GM23338 (cell line): ENCODE results near the gene GPC6. TPM values are rescaled to one million over a fixed set of nuclear protein-coding genes. Genes with fewer than 3 reads are reported as not detected.

Source experiments
- ATAC-seq: fragments of 200-7000 bp; cut with Tn5 transposase; 3 replicates; pipeline ENCODE4 v1.9.1; 2020
- DNase-seq: peaks from one replicate; pipeline ENCODE4 v3.0.0-alpha.2; 2015; ENCODE audit warnings: low spot score
- H2AFZ ChIP-seq: fragments of 200-600 bp; sonication (generic); 2 replicates; pipeline ENCODE4 v1.8.0; 2016; ENCODE audit warnings: antibody characterized with exemption, mild to moderate bottlenecking, moderate library complexity
- H3F3A ChIP-seq: fragments of 200-600 bp; sonication (generic); replicated peaks from 2 replicates; pipeline ENCODE4 v1.8.0; 2017; ENCODE audit warnings: antibody characterized with exemption, mixed run types, low read depth
- H3K27ac ChIP-seq: fragments of 200-600 bp; sonication (generic); 2 replicates; pipeline ENCODE4 v1.6.1; 2016; ENCODE audit warnings: low read depth
- H3K27me3 ChIP-seq: fragments of 200-600 bp; sonication (generic); 2 replicates; pipeline ENCODE4 v1.8.0; 2016; ENCODE audit warnings: mild to moderate bottlenecking, mixed run types, moderate library complexity; ENCODE audit not compliant: insufficient read depth
- H3K36me3 ChIP-seq: fragments of 200-600 bp; sonication (generic); 2 replicates; pipeline ENCODE4 v1.8.0; 2016; ENCODE audit warnings: mild to moderate bottlenecking; ENCODE audit not compliant: insufficient read depth
- H3K4me1 ChIP-seq: fragments of 200-600 bp; sonication (generic); 2 replicates; pipeline ENCODE4 v1.8.0; 2016; ENCODE audit warnings: mild to moderate bottlenecking, moderate library complexity; ENCODE audit not compliant: insufficient read depth
- H3K4me2 ChIP-seq: fragments of 200-600 bp; sonication (generic); 2 replicates; pipeline ENCODE4 v1.7.1; 2017; ENCODE audit warnings: mixed run types
- H3K4me3 ChIP-seq: fragments of 200-600 bp; sonication (generic); 2 replicates; pipeline ENCODE4 v1.6.1; 2016; ENCODE audit warnings: mixed run types
- H3K79me2 ChIP-seq: fragments of 200-600 bp; sonication (generic); replicated peaks from 2 replicates; pipeline ENCODE4 v1.8.0; 2017; ENCODE audit warnings: mild to moderate bottlenecking; ENCODE audit not compliant: insufficient read depth
- H3K9me2 ChIP-seq: fragments of 200-600 bp; sonication (generic); 2 replicates; pipeline ENCODE4 v1.8.0; 2017; ENCODE audit not compliant: insufficient read depth
- H4K20me1 ChIP-seq: fragments of 200-600 bp; sonication (generic); replicated peaks from 2 replicates; pipeline ENCODE4 v1.8.0; 2017; ENCODE audit warnings: mild to moderate bottlenecking; ENCODE audit not compliant: insufficient read depth
- H3K27ac Mint-ChIP-seq: 2 replicates; pipeline ENCODE4 v1.8.0; 2020; ENCODE audit warnings: inconsistent platforms, mild to moderate bottlenecking, moderate library complexity, mixed read lengths
- H3K27me3 Mint-ChIP-seq: 3 replicates; pipeline ENCODE4 v1.8.0; 2022; ENCODE audit warnings: low read depth, mild to moderate bottlenecking, moderate library complexity, mixed read lengths, inconsistent platforms; ENCODE audit not compliant: insufficient read depth, poor library complexity
- H3K36me3 Mint-ChIP-seq: 3 replicates; pipeline ENCODE4 v1.8.0; 2021; ENCODE audit warnings: low read depth, mild to moderate bottlenecking, inconsistent platforms, moderate library complexity, mixed read lengths
- H3K4me1 Mint-ChIP-seq: 3 replicates; pipeline ENCODE4 v1.8.0; 2020; ENCODE audit warnings: mild to moderate bottlenecking, inconsistent platforms, mixed read lengths
- H3K4me3 Mint-ChIP-seq: 3 replicates; pipeline ENCODE4 v1.8.0; 2021; ENCODE audit warnings: moderate library complexity, mild to moderate bottlenecking, inconsistent platforms, mixed read lengths
- H3K9me3 Mint-ChIP-seq: 3 replicates; pipeline ENCODE4 v1.8.0; 2020; ENCODE audit warnings: moderate library complexity, mild to moderate bottlenecking, inconsistent platforms, mixed read lengths
- CREB1 ChIP-seq: fragments of 250-450 bp; sonication (Bioruptor Pico); IDR thresholded peaks from 2 replicates; pipeline ENCODE4 v1.5.0; 2020; ENCODE audit warnings: low read depth, mild to moderate bottlenecking, moderate library complexity
- CTCF ChIP-seq, 2 experiments: fragments of 200-600 bp in 1 of 2; sonication (generic) in 1 of 2; conservative IDR thresholded peaks; 2 replicates each; pipeline versions ENCODE4 v1.5.1 to v1.6.1; 2016 to 2017; ENCODE audit warnings: antibody characterized with exemption in 2 of 2, low read depth in 2 of 2, mild to moderate bottlenecking in 2 of 2, moderate library complexity in 1 of 2
- ETS1 ChIP-seq: IDR thresholded peaks from 2 replicates; pipeline ENCODE4 v1.6.1; 2016; ENCODE audit warnings: antibody characterized with exemption
- EZH2 ChIP-seq: fragments of 200-600 bp; sonication (generic); IDR thresholded peaks from one replicate; pipeline ENCODE4 v1.8.0; 2017; ENCODE audit warnings: antibody characterized with exemption, mild to moderate bottlenecking, low read depth; ENCODE audit not compliant: unreplicated experiment
- EZH2phosphoT487 ChIP-seq: fragments of 200-600 bp; sonication (generic); IDR thresholded peaks from one replicate; pipeline ENCODE4 v1.8.1; 2018; ENCODE audit warnings: antibody characterized with exemption; ENCODE audit not compliant: unreplicated experiment
- JUNB ChIP-seq: IDR thresholded peaks from one replicate; pipeline ENCODE4 v1.6.1; 2016; ENCODE audit warnings: antibody characterized with exemption; ENCODE audit not compliant: unreplicated experiment
- NANOG ChIP-seq: IDR thresholded peaks from 2 replicates; pipeline ENCODE4 v1.6.1; 2016; ENCODE audit warnings: antibody characterized with exemption, borderline replicate concordance
- POLR2AphosphoS5 ChIP-seq: IDR thresholded peaks from 2 replicates; pipeline ENCODE4 v1.6.1; 2016; ENCODE audit warnings: antibody characterized with exemption, low read depth
- REST ChIP-seq: IDR thresholded peaks from one replicate; pipeline ENCODE4 v1.6.1; 2018; ENCODE audit warnings: antibody characterized with exemption; ENCODE audit not compliant: unreplicated experiment
- STAT1 ChIP-seq: IDR thresholded peaks from one replicate; pipeline ENCODE4 v1.6.1; 2016; ENCODE audit warnings: antibody characterized with exemption; ENCODE audit not compliant: unreplicated experiment
- ZNF114 ChIP-seq: fragments of 250-450 bp; sonication (Bioruptor Pico); IDR thresholded peaks from 2 replicates; pipeline ENCODE4 v1.5.0; 2020; ENCODE audit warnings: mild to moderate bottlenecking, moderate library complexity
- ZNF331 ChIP-seq: fragments of 250-450 bp; sonication (Bioruptor Pico); IDR thresholded peaks from 2 replicates; pipeline ENCODE4 v1.5.0; 2020; ENCODE audit warnings: low read depth, mild to moderate bottlenecking, moderate library complexity
- ZNF462 ChIP-seq: fragments of 250-450 bp; sonication (Bioruptor Pico); IDR thresholded peaks from 2 replicates; pipeline ENCODE4 v1.5.0; 2020; ENCODE audit warnings: mild to moderate bottlenecking, moderate library complexity
- polyA plus RNA-seq: library from polyadenylated mRNA; unstranded; fragments of >200 nt; fragmentation: Nextera tagmentation; extraction: Ambion mirVana; gene quantifications from 2 replicates; pipeline ENCODE4 v1.2.1, GENCODE V29; 2016
- total RNA-seq: library from RNA; depleted of rRNA; stranded (reverse); fragments of >200 nt; shearing (Covaris generic); gene quantifications from 2 replicates; pipeline ENCODE4 v1.2.3, GENCODE V29; 2014

The GPC6 gene
- total and polyA plus RNA-seq, 2 experiments from 2014 or later = 6.4 to 28.6 TPM

GRCh38 chr13:94033098-94033497 is 806.5 kb downstream of the GPC6 start:
- Histone ChIP-seq H3K4me1 (peaks cover 20% of the 10 kb centered on the region), H3K4me3 (no peak overlapping the region), H3F3A (no peaks in the 10 kb centered on the region), H3K27me3 (no peaks in the 10 kb centered on the region), H3K9me2 (no peaks in the 10 kb centered on the region), H3K4me2 (no peak overlapping the region), H3K36me3 (no peaks in the 10 kb centered on the region), H2AFZ (no peak overlapping the region), H3K79me2 (no peaks in the 10 kb centered on the region), H4K20me1 (no peaks in the 10 kb centered on the region), H3K27ac (no peak overlapping the region)
- ATAC-seq (no peak), DNase-seq (no peak)
- no peak for TF ChIP-seq NANOG
- TF ChIP-seq ZNF114 = no peak
- no peak for TF ChIP-seq CREB1 (CRISPR knock-in tag)
- no peak for TF ChIP-seq ZNF331 (CRISPR knock-in tag)
- TF ChIP-seq STAT1 = no peak
- no peak for TF ChIP-seq EZH2phosphoT487
- TF ChIP-seq ZNF462 = no peak
- TF ChIP-seq POLR2AphosphoS5 = no peak
- TF ChIP-seq EZH2 = no peak
- no peak for TF ChIP-seq REST
- TF ChIP-seq JUNB = no peak
- TF ChIP-seq CTCF (conservative IDR thresholded peaks at IDR 0.05; ENCODE audit: low read depth in 2 of 2) = no peak
- TF ChIP-seq ETS1 = no peak
- Mint-ChIP-seq H3K27ac (no peak overlapping the region), H3K9me3 (no peaks in the 10 kb centered on the region), H3K4me1 (peaks cover 25% of the 10 kb centered on the region), H3K27me3 (peaks cover 2% of the 10 kb centered on the region), H3K4me3 (no peak overlapping the region), H3K36me3 (no peaks in the 10 kb centered on the region)
